ENCODE measurements around the gene TAF10.

TAF10 gene

DNA sequence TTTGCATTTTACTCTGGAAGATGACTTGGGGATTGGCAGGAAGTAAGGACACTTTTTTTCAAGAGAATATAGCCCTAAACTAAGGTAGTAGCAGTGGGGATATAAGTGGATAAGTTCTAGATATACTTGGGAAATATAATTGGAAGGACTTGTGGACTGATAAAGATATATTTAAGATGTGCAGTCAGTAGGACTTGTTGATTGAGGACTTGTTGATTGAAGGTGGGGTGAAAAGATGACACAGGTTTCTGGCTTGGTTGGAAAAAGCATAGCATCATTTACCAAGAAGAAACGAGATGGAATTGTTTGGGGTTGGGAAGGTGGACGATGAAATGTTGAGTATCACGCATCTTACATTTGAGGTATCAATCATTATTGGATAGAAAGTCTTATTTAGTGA, 1.5 kb upstream of the TAF10 start:
- intact Hi-C loops (cut with micrococcal nuclease) = loop anchor here (5.0 kb wide), 1 partner anchor 376 kb away; the partner anchor contains the start of gene CNGA4
- Mint-ChIP-seq H3K9me3 (no peaks in the 10 kb centered on the region), H3K4me1 (ENCODE audit: low read depth) (peaks cover 30% of the 10 kb centered on the region), H3K27me3 (no peaks in the 10 kb centered on the region), H3K4me3 (no peak overlapping the region), H3K27ac (no peak overlapping the region), H3K36me3 (ENCODE audit: low read depth) (peaks cover 32% of the 10 kb centered on the region)

DNA sequence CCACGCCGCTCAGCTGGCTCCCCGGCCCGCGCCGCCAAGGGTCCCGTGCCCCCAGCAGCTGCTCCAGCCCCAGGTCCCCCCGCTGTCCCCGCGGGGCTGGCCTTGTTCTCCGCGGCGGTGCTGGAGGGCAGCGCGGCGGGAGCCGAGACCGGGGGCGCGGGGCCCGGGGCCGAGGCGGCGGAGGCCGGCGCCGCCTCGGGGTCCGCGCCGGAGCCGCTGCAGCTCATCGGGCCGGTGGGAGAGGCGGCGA, 128 bp downstream of the TAF10 start:
- Mint-ChIP-seq H3K36me3 (ENCODE audit: low read depth) (peaks cover 45% of the 10 kb centered on the region), H3K27ac (no peak overlapping the region), H3K4me1 (ENCODE audit: low read depth) (peaks cover 37% of the 10 kb centered on the region), H3K9me3 (no peaks in the 10 kb centered on the region), H3K27me3 (no peaks in the 10 kb centered on the region), H3K4me3 (peak overlapping the region; percentile 85)
- intact Hi-C loops (cut with micrococcal nuclease) = loop anchor here (1.0 to 5.0 kb wide), 2 partner anchors 8 to 375 kb away; partner anchors contain the start of gene CNGA4

DNA sequence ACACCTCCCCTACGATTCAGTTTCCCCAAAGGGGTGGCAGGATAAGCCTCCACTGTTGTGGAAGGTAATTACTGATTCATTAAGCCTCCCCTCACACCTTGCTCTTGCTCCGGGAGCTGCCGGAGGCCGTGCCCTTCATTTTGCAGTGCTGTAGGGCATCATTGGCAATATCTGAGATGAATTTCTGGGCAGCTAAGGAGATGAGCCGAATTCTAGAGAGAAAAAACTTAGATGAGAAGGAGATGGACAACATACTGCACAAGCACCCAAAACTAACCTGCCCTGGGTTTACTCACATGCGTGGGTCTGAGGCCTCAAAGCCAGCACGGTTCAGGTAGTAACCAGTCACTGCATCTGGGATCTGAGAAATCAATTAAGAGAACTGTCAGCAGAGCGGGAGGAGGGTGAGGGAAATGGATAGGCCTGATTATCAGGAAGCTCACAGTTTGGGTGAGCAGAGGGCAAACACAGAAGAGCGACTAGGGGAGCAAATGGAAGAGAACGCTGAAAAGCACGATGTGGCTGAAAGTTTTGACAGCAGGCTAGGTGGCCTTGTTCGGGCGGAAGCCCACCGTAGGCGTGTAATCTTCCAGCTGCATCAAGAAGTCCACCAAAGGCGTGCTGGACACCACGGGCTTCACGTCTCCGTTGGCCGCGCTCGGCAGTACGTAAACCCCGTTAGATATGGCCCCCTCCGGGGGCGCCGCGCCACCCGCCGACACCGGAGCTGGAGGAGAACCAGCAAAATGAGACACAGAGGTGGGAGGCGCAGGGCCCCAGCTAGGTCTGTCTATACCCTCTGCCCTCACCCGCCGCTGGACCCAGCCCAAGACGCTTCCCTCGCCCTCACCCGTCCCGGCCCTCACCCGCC, 689 bp downstream of the TAF10 start:
- intact Hi-C loops (cut with micrococcal nuclease) = loop anchor here (5.0 kb wide), 1 partner anchor 374 kb away; the partner anchor contains the start of gene CNGA4
- Mint-ChIP-seq H3K4me3 (peak overlapping the region; percentile 85), H3K27ac (no peak overlapping the region), H3K9me3 (no peaks in the 10 kb centered on the region), H3K36me3 (ENCODE audit: low read depth) (peaks cover 45% of the 10 kb centered on the region), H3K27me3 (no peaks in the 10 kb centered on the region), H3K4me1 (ENCODE audit: low read depth) (peaks cover 37% of the 10 kb centered on the region)

DNA sequence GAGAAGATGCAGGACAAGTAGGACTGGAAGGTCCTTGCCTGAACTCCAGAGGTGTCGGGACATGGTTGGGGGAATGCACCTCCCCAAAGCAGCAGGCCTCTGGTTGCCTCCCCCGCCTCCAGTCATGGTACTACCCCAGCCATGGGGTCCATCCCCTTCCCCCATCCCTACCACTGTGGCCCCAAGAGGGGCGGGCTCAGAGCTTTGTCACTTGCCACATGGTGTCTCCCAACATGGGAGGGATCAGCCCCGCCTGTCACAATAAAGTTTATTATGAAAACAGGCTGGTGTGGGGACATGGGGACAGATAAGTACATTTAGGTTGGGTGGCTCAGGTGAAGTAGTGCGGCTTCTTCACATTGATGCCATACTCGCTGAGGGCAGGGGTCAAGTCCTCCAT, 1.4 kb downstream of the TAF10 start:
- Mint-ChIP-seq H3K4me1 (ENCODE audit: low read depth) (peaks cover 37% of the 10 kb centered on the region), H3K27me3 (no peaks in the 10 kb centered on the region), H3K9me3 (no peaks in the 10 kb centered on the region), H3K4me3 (peak overlapping the region; percentile 85), H3K27ac (no peak overlapping the region), H3K36me3 (ENCODE audit: low read depth) (peaks cover 45% of the 10 kb centered on the region)
- intact Hi-C loops (cut with micrococcal nuclease) = loop anchor here (5.0 kb wide), 1 partner anchor 373 kb away; the partner anchor contains the start of gene CNGA4

DNA sequence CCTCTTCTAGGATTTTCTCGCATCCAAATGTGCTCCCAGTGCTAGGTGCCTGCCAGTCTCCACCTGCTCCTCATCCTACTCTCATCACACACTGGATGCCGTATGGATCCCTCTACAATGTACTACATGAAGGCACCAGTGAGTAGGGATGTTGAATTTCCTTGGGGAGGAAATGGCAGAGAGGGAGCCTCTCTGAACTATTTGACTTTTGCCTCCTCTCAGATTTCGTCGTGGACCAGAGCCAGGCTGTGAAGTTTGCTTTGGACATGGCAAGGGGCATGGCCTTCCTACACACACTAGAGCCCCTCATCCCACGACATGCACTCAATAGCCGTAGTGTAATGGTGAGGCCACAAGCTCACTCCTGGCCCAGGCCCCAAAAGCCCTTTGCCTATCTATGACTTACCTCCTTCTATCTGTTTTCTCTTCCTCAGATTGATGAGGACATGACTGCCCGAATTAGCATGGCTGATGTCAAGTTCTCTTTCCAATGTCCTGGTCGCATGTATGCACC, 2.5 kb downstream of the TAF10 start:
- no peaks in the 10 kb centered on the region for H3K27me3 Mint-ChIP-seq
- H3K9me3 Mint-ChIP-seq = no peaks in the 10 kb centered on the region
- no peak overlapping the region for H3K27ac Mint-ChIP-seq
- H3K4me3 Mint-ChIP-seq = no peak overlapping the region
- H3K36me3 Mint-ChIP-seq (ENCODE audit: low read depth) = peaks cover 45% of the 10 kb centered on the region
- intact Hi-C loops (cut with micrococcal nuclease) = loop anchor here (5.0 to 10.0 kb wide), 3 partner anchors 75 to 372 kb away; partner anchors contain the start of gene CNGA4
- peaks cover 37% of the 10 kb centered on the region for H3K4me1 Mint-ChIP-seq (ENCODE audit: low read depth)

DNA sequence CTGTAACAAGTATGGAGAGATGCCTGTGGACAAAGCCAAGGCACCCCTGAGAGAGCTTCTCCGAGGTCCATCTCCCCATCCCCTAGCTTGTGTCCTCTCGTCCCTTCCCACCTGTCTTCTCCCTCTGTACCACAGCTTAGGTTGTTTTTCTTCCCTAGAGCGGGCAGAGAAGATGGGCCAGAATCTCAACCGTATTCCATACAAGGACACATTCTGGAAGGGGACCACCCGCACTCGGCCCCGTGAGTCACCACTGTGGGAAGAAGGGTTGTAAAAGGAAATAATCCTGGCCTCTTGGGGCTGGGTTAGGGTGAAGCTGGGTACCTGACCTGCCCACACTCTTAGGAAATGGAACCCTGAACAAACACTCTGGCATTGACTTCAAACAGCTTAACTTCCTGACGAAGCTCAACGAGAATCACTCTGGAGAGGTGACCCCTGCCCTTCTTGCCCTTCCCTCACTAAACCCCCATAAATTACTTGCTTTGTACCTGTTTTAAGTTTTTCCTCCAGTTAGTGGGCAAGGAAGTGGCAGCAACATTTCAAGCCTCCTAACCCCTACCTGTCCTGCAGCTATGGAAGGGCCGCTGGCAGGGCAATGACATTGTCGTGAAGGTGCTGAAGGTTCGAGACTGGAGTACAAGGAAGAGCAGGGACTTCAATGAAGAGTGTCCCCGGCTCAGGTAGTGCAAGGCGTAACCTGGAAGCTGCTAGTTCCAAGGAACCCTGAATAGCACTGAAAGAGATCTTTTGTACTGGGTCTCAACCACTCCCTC, 3.1 kb downstream of the TAF10 start:
- no peaks in the 10 kb centered on the region for H3K9me3 Mint-ChIP-seq
- H3K27ac Mint-ChIP-seq = no peak overlapping the region
- intact Hi-C loops (cut with micrococcal nuclease) = loop anchor here (10.0 kb wide), 2 partner anchors 74 to 224 kb away; no protein-coding TSS in a partner anchor
- peaks cover 37% of the 10 kb centered on the region for H3K4me1 Mint-ChIP-seq (ENCODE audit: low read depth)
- no peaks in the 10 kb centered on the region for H3K27me3 Mint-ChIP-seq
- H3K4me3 Mint-ChIP-seq = no peak overlapping the region
- H3K36me3 Mint-ChIP-seq (ENCODE audit: low read depth) = peaks cover 45% of the 10 kb centered on the region

DNA sequence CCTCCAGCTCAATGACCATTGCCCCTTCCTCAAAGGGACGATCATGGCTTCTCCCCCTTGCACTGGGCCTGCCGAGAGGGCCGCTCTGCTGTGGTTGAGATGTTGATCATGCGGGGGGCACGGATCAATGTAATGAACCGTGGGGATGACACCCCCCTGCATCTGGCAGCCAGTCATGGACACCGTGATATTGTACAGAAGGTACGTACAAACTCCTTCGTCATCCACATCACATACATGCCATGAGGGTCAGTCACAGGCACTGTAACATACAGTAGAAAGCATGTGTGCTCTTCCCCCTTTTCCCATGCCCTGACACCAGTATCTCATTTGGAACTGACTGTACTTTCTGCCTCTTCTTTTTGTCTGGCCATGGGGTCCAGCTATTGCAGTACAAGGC, 4.0 kb downstream of the TAF10 start:
- Mint-ChIP-seq H3K4me3 (no peak overlapping the region), H3K27me3 (no peaks in the 10 kb centered on the region), H3K9me3 (no peaks in the 10 kb centered on the region), H3K27ac (no peak overlapping the region), H3K36me3 (ENCODE audit: low read depth) (peaks cover 45% of the 10 kb centered on the region), H3K4me1 (ENCODE audit: low read depth) (peaks cover 37% of the 10 kb centered on the region)
- intact Hi-C loops (cut with micrococcal nuclease) = loop anchor here (10.0 kb wide), 2 partner anchors 73 to 223 kb away; no protein-coding TSS in a partner anchor

DNA sequence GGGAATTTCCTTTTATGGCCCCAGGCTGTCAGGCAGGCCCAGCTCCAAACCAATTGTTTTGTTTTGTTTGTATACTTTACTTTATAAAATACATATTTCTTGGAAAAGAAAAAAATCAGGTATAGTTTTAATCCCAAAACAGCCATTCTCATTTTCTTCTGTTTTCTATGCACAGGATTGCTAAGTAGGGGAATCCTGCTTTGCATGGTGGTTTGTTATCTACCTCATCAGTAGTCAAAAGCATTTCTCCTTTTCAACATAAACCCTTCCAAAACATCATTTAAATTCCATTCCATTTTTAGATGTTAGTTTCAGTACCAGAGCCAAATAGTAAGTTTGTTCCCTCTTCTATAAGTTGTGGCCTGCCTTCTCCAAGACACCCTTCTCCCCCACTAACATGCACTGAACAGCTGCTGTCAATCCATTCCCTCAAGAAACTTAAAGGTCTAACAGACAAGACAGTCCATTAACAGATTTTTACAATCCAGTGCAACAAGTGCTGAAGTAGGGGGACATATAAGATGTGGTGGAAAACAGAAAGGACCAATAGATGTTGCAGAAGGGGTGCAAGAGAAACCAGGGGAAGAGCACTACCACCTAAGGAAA, 4.7 kb downstream of the TAF10 start:
- Mint-ChIP-seq H3K27me3 (no peaks in the 10 kb centered on the region), H3K4me1 (ENCODE audit: low read depth) (peaks cover 37% of the 10 kb centered on the region), H3K4me3 (no peak overlapping the region), H3K27ac (peak overlapping the region; percentile 14), H3K36me3 (ENCODE audit: low read depth) (peaks cover 45% of the 10 kb centered on the region), H3K9me3 (no peaks in the 10 kb centered on the region)
- intact Hi-C loops (cut with micrococcal nuclease) = loop anchor here (10.0 kb wide), 2 partner anchors 72 to 222 kb away; no protein-coding TSS in a partner anchor

DNA sequence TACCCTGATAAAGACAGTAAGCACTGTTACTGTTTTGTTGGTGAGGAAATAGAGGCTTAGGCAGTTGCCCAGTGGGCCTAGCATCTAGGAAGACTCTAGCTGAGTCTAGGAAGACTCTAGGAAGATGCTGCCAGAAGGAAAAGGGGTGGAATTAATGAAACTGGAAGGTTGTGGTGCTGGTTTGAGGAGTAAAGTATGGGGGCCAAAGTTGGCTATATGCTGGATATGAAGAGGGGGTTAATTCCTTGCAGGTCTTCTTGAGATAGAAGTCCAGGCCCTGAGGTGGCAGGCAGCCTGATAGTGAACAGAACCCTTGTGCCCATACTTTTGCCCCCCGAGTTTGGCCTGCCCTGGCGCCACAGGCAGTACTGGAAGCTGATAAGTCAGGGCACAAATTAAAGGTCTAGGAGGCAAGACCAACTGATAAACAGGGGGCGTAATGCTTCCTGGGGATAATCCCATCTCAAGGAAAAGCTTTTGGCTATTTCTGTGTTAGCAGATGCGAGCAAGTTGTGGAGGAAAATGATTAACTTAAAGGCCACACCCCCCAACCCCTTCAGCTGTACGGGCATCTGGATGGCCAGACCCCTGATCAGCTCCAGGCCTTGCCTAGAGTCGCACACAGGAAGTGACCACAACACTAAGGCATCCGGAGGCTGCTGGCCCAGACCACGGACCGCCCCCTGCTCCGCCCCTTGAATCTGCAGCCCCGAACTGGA, 5.4 kb downstream of the TAF10 start:
- Mint-ChIP-seq H3K27me3 (no peaks in the 10 kb centered on the region), H3K27ac (no peak overlapping the region), H3K4me3 (no peak overlapping the region), H3K4me1 (ENCODE audit: low read depth) (peaks cover 37% of the 10 kb centered on the region), H3K36me3 (ENCODE audit: low read depth) (peaks cover 50% of the 10 kb centered on the region), H3K9me3 (no peaks in the 10 kb centered on the region)
- intact Hi-C loops (cut with micrococcal nuclease) = loop anchor here (10.0 kb wide), 2 partner anchors 72 to 222 kb away; no protein-coding TSS in a partner anchor

DNA sequence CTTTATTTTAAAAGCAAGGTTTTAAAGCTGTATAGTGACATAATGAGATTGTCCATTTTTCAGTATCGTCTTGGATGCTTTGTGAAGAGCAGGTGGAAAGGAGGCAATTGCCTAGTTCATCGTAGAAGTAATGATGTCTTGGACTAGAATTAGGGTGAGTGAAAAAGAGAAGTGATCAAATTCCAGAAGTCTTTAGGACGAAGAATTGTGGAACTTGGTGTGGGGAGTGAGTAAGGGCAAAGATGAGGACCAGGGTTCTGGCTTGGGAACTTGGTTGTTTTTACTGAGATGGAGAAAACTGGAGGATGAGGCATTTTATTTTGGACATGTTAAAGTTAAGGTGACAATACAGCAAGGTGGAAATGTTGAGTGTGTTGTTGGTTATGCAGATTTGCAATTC, 7.2 kb downstream of the TAF10 start:
- Mint-ChIP-seq H3K27me3 (no peaks in the 10 kb centered on the region), H3K4me1 (ENCODE audit: low read depth) (peaks cover 19% of the 10 kb centered on the region), H3K27ac (no peak overlapping the region), H3K4me3 (no peak overlapping the region), H3K36me3 (ENCODE audit: low read depth) (peaks cover 50% of the 10 kb centered on the region), H3K9me3 (no peaks in the 10 kb centered on the region)
- intact Hi-C loops (cut with micrococcal nuclease) = loop anchor here (1.0 to 10.0 kb wide), 5 partner anchors 8 to 220 kb away; partner anchors contain the start of genes ARFIP2, TAF10, TIMM10B and TPP1

DNA sequence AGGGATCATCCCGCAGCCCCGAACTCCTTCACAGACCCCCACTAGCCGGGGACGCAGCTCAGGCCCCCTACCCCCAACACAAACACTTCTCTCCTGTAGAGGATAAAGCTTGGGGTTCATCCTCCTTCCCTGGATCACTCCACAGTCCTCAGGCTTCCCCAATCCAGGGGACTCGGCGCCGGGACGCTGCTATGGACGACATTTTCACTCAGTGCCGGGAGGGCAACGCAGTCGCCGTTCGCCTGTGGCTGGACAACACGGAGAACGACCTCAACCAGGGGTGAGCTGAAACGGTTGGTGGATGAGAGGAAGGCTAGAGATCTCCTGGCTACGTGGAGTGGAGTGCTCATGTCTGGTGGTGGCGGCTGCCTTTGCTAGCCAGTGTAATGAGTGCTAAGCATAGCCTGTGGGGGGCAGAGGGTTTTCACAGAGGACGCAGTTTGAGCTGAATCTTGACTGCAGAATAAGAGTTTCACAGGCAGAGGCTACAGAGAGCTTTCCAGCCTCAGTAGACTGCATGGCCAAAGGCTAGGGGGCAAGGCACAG, 7.9 kb downstream of the TAF10 start:
- no peak overlapping the region for H3K4me3 Mint-ChIP-seq
- intact Hi-C loops (cut with micrococcal nuclease) = loop anchor here (1.0 to 10.0 kb wide), 5 partner anchors 8 to 219 kb away; partner anchors contain the start of genes ARFIP2, TAF10, TIMM10B and TPP1
- H3K4me1 Mint-ChIP-seq (ENCODE audit: low read depth) = peaks cover 19% of the 10 kb centered on the region
- no peak overlapping the region for H3K27ac Mint-ChIP-seq
- no peaks in the 10 kb centered on the region for H3K27me3 Mint-ChIP-seq
- peaks cover 50% of the 10 kb centered on the region for H3K36me3 Mint-ChIP-seq (ENCODE audit: low read depth)
- no peaks in the 10 kb centered on the region for H3K9me3 Mint-ChIP-seq

DNA sequence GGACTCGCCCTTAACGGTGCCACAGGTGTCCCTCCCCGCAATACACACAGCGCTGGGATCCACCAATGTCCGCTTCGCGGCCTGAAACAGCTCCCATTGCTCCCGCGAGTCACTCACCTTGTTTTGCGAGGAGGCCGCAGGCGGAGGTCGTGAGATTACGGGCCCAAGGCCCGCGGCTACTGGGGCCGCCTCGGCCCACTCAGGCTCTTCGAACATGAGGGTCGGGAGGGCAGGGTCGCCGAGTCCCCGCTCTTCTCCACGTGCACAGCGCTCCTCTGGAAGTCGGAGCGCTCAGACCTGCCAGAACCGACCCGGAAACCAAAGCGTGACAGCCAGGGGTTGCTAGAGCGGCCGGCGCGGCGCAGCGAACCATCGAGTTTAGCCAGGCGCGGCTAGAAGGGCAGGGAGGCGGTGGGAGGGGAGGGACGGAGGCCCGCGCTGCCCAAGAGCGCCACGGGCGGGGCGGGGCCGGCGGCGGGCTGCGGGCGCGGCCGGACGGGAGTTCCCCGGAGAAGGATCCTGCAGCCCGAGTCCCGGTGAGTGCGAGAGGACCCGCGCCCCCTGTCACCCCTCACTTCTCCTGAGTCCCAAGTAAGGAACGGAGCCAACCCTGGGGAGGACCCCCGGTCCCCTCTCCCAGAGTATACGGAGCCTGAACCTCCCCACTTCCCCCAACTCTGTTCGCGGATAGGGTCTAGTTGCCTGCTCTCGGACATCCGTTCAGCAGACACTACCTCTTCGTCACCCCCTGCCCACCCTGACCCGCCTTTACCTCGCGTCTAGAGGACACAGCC, 8.5 kb downstream of the TAF10 start, which contains the start of the genes ILK and RRP8:
Gene ILK, plus strand, starts transcription at position 488 of the 794 bp plus-strand sequence. CDS start 498 bp downstream, outside the sequence.
Gene RRP8, minus strand, starts transcription at position 330 of the 794 bp plus-strand sequence. Its CDS starts 114 bp downstream, at position 216.
- intact Hi-C loops (cut with micrococcal nuclease) = loop anchor here (1.0 to 10.0 kb wide), 6 partner anchors 9 to 219 kb away; partner anchors contain the start of genes ARFIP2, MRPL17, TAF10 and TIMM10B
- Mint-ChIP-seq H3K36me3 (ENCODE audit: low read depth) (peaks cover 50% of the 10 kb centered on the region), H3K4me1 (ENCODE audit: low read depth) (peaks cover 16% of the 10 kb centered on the region), H3K9me3 (no peaks in the 10 kb centered on the region), H3K27ac (no peak within 1 kb of the TSS), H3K4me3 (no peak within 1 kb of the TSS), H3K27me3 (no peaks in the 10 kb centered on the region)
